OCI-LY7 (cell line): ENCODE measurements around the gene CNTRL. TPM values are rescaled to one million over a fixed set of nuclear protein-coding genes. Genes with fewer than 3 reads are reported as not detected.
"Not testable (repeated sequence)": the region's sequence is repeated elsewhere in the genome, so short reads cannot be mapped to it uniquely, and the experiment has no call there.

Experiments used
- BruUV-seq: library from RNA; stranded (reverse); fragments of 400-500 nt; replicated peaks from 2 replicates; lab custom pipeline; 2021; lab: Mats Ljungman, UMichigan
- CTCF ChIA-PET: fragments of 300-600 bp; sonication (Branson Sonifier 250); formaldehyde crosslinking; loops from one replicate; lab custom pipeline; 2022; ENCODE audit warnings: antibody characterized with exemption; ENCODE audit not compliant: unreplicated experiment; lab: Charles Lee
- POLR2A ChIA-PET: fragments of 300-600 bp; sonication (Branson Sonifier 250); formaldehyde crosslinking; loops from one replicate; lab custom pipeline; 2022; ENCODE audit warnings: antibody characterized with exemption; lab: Charles Lee
- DNase-seq: peaks from one replicate; pipeline ENCODE4 v3.0.0-alpha.2; 2015; ENCODE audit warnings: low spot score
- H2AFZ ChIP-seq: fragments of 200-600 bp; sonication (generic), shearing (Covaris generic); 2 replicates; pipeline ENCODE4 v1.6.1; 2014; ENCODE audit warnings: mild to moderate bottlenecking, antibody characterized with exemption, low read length, moderate library complexity
- H3K27ac ChIP-seq: fragments of 200-600 bp; sonication (generic); 2 replicates; pipeline ENCODE4 v1.5.1; 2014; ENCODE audit warnings: mixed run types, low read depth, mild to moderate bottlenecking, moderate library complexity, low read length, inconsistent platforms; ENCODE audit not compliant: poor library complexity, severe bottlenecking
- H3K36me3 ChIP-seq: fragments of 200-600 bp; sonication (generic); 2 replicates; pipeline ENCODE4 v1.6.1; 2014; ENCODE audit warnings: mild to moderate bottlenecking, antibody characterized with exemption, low read length, moderate library complexity, mixed read lengths; ENCODE audit not compliant: insufficient read depth
- H3K4me1 ChIP-seq: fragments of 200-600 bp; sonication (generic); 2 replicates; pipeline ENCODE4 v1.5.1; 2014; ENCODE audit warnings: mild to moderate bottlenecking, low read length; ENCODE audit not compliant: insufficient read depth, poor library complexity, severe bottlenecking
- H3K4me2 ChIP-seq: fragments of 200-600 bp; sonication (generic); 2 replicates; pipeline ENCODE4 v1.6.1; 2014; ENCODE audit warnings: mild to moderate bottlenecking, low read length
- H3K4me3 ChIP-seq: fragments of 200-600 bp; sonication (generic); 2 replicates; pipeline ENCODE4 v1.5.1; 2014; ENCODE audit warnings: mild to moderate bottlenecking, low read depth, low read length; ENCODE audit not compliant: poor library complexity, severe bottlenecking
- H3K79me2 ChIP-seq: fragments of 200-600 bp; sonication (generic); 2 replicates; pipeline ENCODE4 v1.6.1; 2016; ENCODE audit warnings: low read depth, mild to moderate bottlenecking, low read length, moderate library complexity, mixed read lengths; ENCODE audit not compliant: insufficient read depth
- H3K9me2 ChIP-seq: fragments of 200-600 bp; sonication (generic); 2 replicates; pipeline ENCODE4 v1.6.1; 2016; ENCODE audit warnings: mild to moderate bottlenecking, low read length, mixed read lengths; ENCODE audit not compliant: insufficient read depth
- H3K9me3 ChIP-seq: fragments of 200-600 bp; sonication (generic); 2 replicates; pipeline ENCODE4 v1.6.1; 2014; ENCODE audit warnings: mild to moderate bottlenecking, mixed run types, low read length, mixed read lengths
- H4K20me1 ChIP-seq: fragments of 200-600 bp; sonication (generic); 2 replicates; pipeline ENCODE4 v1.6.1; 2014; ENCODE audit warnings: mild to moderate bottlenecking, antibody characterized with exemption, low read length, moderate library complexity, mixed read lengths; ENCODE audit not compliant: insufficient read depth
- CTCF ChIP-seq: fragments of 200-600 bp; sonication (generic); conservative IDR thresholded peaks from 2 replicates; pipeline ENCODE4 v1.5.1; 2014; ENCODE audit warnings: mild to moderate bottlenecking, antibody characterized with exemption, low read length, moderate library complexity, mixed read lengths
- EZH2phosphoT487 ChIP-seq: fragments of 200-600 bp; sonication (generic); IDR thresholded peaks from 2 replicates; pipeline ENCODE4 v1.6.1; 2018; ENCODE audit warnings: low read depth, borderline replicate concordance, mild to moderate bottlenecking, mixed run types, antibody characterized with exemption, low read length, moderate library complexity, mixed read lengths
- intact Hi-C: fragments of 100-400 bp; cut with micrococcal nuclease; formaldehyde crosslinking; loops from one replicate; pipeline ENCODE4 v1.10.0; 2022; ENCODE audit not compliant: unreplicated experiment
- total RNA-seq, 2 experiments: library from RNA; depleted of rRNA in 1 of 2; stranded (reverse); fragments of >200 nt in 1 of 2; shearing (Covaris generic) in 1 of 2; gene quantifications; 2 replicates each; pipeline ENCODE4 v1.2.3, GENCODE V29; 2014 to 2022

The CNTRL gene
- total RNA-seq, 2 experiments from 2014 or later = 81.4 to 113 TPM

GRCh38 chr9:121082075-121082474, 7.3 kb downstream of the CNTRL start:
- intact Hi-C loops = no loop called here
- no peak overlapping the region for H3K27ac ChIP-seq
- H3K4me2 ChIP-seq = no peak overlapping the region
- no peak overlapping the region for H3K4me3 ChIP-seq
- H3K36me3 ChIP-seq = peaks cover 94% of the 10 kb centered on the region
- no peaks in the 10 kb centered on the region for H3K9me2 ChIP-seq
- H3K9me3 ChIP-seq = no peaks in the 10 kb centered on the region
- peaks cover 7% of the 10 kb centered on the region for H3K4me1 ChIP-seq
- ChIA-PET POLR2A (interaction anchor here (0.5 to 1.2 kb wide), 4 partner anchors 9 to 187 kb away, joined by 3 to 5 read pairs (median 4); no protein-coding TSS in a partner anchor), CTCF (no interaction called here)
- H4K20me1 ChIP-seq = peaks cover 13% of the 10 kb centered on the region; the same call in 1 of the 2 replicates
- BruUV-seq = no TSS peak
- TF ChIP-seq CTCF = no peak
- TF ChIP-seq EZH2phosphoT487 = no peak
- peaks cover 97% of the 10 kb centered on the region for H3K79me2 ChIP-seq
- DNase-seq = no peak
- no peak overlapping the region for H2AFZ ChIP-seq

DNA sequence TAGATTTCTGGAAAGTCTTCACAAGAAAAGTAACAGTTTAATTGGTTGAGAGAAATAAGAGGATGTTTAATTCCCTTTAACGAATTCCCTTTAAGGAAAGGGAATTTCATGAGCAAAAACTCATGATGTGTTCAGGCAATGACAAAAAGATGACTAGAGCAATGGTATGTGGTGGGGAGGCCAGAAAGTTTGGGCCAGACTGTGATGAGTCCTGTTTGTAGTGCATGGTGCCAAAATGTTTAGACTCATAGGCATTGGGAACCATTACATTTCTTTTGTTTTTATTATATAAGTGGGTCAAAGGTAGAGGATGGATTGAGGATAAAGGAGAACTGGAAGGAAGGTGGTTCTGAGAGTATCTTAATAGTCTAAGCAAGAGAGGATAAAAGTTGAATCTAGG, 10.9 kb downstream of the CNTRL start:
- Histone ChIP-seq H3K79me2 (peaks cover 91% of the 10 kb centered on the region), H3K4me3 (no peak overlapping the region), H3K9me3 (no peaks in the 10 kb centered on the region), H3K36me3 (peaks cover 100% of the 10 kb centered on the region), H2AFZ (no peak overlapping the region), H3K27ac (no peak overlapping the region), H3K4me2 (no peak overlapping the region), H4K20me1 (peaks cover 13% of the 10 kb centered on the region; the same call in 1 of the 2 replicates), H3K9me2 (no peaks in the 10 kb centered on the region), H3K4me1 (peaks cover 11% of the 10 kb centered on the region)
- intact Hi-C loops = no loop called here
- CTCF ChIA-PET = no interaction called here
- no peak for TF ChIP-seq CTCF
- TF ChIP-seq EZH2phosphoT487 = no peak
- POLR2A ChIA-PET = no interaction called here
- no peak for DNase-seq
- BruUV-seq = no TSS peak

DNA sequence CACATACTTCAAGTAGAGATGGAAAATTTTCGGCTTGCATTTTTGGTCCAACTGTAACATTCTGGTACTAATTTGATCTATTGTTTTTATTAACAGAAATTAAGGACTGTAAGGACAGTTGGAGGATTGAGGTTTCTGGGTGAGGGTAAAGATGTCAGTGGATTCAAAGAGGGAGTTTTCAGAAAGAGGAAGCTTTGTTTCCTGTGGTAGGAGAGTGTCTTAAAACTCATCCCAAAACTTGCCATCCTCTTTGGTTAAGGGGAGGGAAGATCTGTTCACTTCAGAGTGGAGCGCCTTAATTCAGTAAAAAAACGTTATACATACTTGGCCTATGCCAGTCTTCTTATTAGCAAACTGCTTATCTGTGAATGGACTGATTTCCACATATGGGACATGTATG, 13.8 kb downstream of the CNTRL start:
- DNase-seq = no peak
- Histone ChIP-seq H4K20me1 (peaks cover 7% of the 10 kb centered on the region; the same call in 1 of the 2 replicates), H2AFZ (no peak overlapping the region), H3K9me3 (no peaks in the 10 kb centered on the region), H3K4me2 (no peak overlapping the region), H3K36me3 (peaks cover 95% of the 10 kb centered on the region), H3K4me3 (no peak overlapping the region), H3K79me2 (peaks cover 68% of the 10 kb centered on the region), H3K27ac (no peak overlapping the region), H3K4me1 (peaks cover 11% of the 10 kb centered on the region), H3K9me2 (no peaks in the 10 kb centered on the region)
- intact Hi-C loops = no loop called here
- TF ChIP-seq CTCF (no peak), EZH2phosphoT487 (no peak)
- ChIA-PET CTCF (no interaction called here), POLR2A (interaction anchor here (0.6 to 2.2 kb wide), 2 partner anchors 11 to 180 kb away, joined by 3 to 5 read pairs; partner anchors contain the start of gene GSN)
- no TSS peak for BruUV-seq

DNA sequence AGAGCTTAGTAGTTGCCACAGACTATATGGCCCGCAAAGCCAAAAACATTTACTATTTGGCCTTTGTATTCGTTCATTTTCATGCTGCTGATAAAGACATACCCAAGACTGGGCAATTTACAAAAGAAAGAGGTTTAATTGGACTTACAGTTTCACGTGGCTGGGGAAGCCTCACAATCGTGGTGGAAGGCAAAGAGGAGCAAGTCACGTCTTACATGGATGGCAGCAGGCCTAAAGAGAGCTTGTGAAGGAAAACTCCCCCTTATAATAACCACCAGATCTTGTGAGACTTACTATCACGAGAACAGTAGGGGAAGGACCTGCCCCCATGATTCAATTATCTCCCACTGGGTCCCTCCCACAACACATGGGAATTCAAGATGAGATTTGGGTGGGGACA, 16.0 kb downstream of the CNTRL start:
- Histone ChIP-seq H3K79me2 (peaks cover 47% of the 10 kb centered on the region), H3K36me3 (peaks cover 95% of the 10 kb centered on the region), H3K4me1 (peaks cover 11% of the 10 kb centered on the region)
- POLR2A ChIA-PET = interaction anchor here (0.5 to 1.0 kb wide), 4 partner anchors 17 to 470 kb away, joined by 3 to 5 read pairs (median 4); no protein-coding TSS in a partner anchor
- H3K4me3 ChIP-seq, H3K27ac ChIP-seq, intact Hi-C loops, CTCF ChIA-PET, H2AFZ ChIP-seq, DNase-seq, H3K9me2 ChIP-seq, H4K20me1 ChIP-seq, H3K9me3 ChIP-seq, BruUV-seq, H3K4me2 ChIP-seq: not testable (repeated sequence)
